ENCODE results near the gene P4HB.

The P4HB gene

DNA sequence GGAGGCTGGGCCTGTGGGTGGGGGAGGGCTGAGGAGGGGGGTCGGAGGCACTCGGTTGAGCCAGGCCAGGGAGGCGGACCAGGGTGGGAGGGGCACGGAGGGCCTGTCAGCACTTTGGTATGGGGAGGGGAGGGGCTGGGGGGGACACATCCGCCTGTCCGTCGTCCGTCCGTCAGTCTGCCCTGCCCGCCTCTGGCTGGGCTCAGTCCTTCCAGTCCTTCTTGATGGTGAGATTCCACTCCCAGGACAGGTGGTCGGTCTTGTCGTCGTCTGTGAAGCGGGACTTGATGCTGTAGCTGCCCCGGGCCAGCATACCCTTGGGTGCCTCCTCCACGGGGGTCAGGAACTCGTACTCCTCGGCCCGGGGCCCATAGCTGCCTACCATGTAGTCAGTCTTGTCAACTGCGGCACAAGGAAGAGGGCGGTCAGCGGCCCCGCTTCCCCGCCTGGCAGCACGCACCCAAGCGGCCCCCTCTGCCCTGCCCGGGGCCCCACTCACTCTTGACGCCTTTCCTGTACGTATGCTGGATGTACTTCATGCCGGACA lies 8.4 kb upstream of the P4HB start:
- TF ChIP-seq SNAI2 (CRISPR knock-in tag; IDR thresholded peaks at IDR 0.05) (0 out of 2 replicates have a peak, but pooled peaks have one; percentile 50), BACH2 (CRISPR knock-in tag; IDR thresholded peaks at IDR 0.05; ENCODE audit: borderline replicate concordance) (no peak), ZNF565 (CRISPR knock-in tag; conservative IDR thresholded peaks at IDR 0.05; ENCODE audit: low read depth) (no peak), CSRNP3 (CRISPR knock-in tag; IDR thresholded peaks at IDR 0.05) (no peak), TOX (CRISPR knock-in tag; IDR thresholded peaks at IDR 0.05; ENCODE audit: borderline replicate concordance) (no peak), RARB (CRISPR knock-in tag; IDR thresholded peaks at IDR 0.05) (no peak), PPARA (CRISPR knock-in tag; IDR thresholded peaks at IDR 0.05; ENCODE audit: borderline replicate concordance) (no peak)
- ATAC-seq: peak; percentile 34

- TF ChIP-seq SNAI2 (CRISPR knock-in tag; IDR thresholded peaks at IDR 0.05) (0 out of 2 replicates have a peak, but pooled peaks have one; percentile 50), ESRRG (CRISPR knock-in tag; IDR thresholded peaks at IDR 0.05) (0 out of 2 replicates have a peak, but pooled peaks have one; percentile 20), ARNTL (CRISPR knock-in tag; IDR thresholded peaks at IDR 0.05; ENCODE audit: borderline replicate concordance, low read depth) (no peak), CREB5 (CRISPR knock-in tag; IDR thresholded peaks at IDR 0.05; ENCODE audit: low read depth) (no peak), GLIS3 (CRISPR knock-in tag; IDR thresholded peaks at IDR 0.05) (peak; percentile 91)
- peak; percentile 0 for ATAC-seq
Measured at GRCh38 chr17:81867991-81868673, 7.8 kb upstream of the P4HB start.

GRCh38 chr17:81867170-81867990 lies 7.0 kb upstream of the P4HB start:
- ATAC-seq: peak; percentile 22
- TF ChIP-seq RARB (CRISPR knock-in tag; IDR thresholded peaks at IDR 0.05) (no peak; the same call in none of the 2 replicates), BACH2 (CRISPR knock-in tag; IDR thresholded peaks at IDR 0.05; ENCODE audit: borderline replicate concordance) (no peak), SNAI2 (CRISPR knock-in tag; IDR thresholded peaks at IDR 0.05) (peak; percentile 18; the same call in 1 of the 2 replicates), OSR1 (CRISPR knock-in tag; IDR thresholded peaks at IDR 0.05) (no peak), ZFP3 (CRISPR knock-in tag; IDR thresholded peaks at IDR 0.05) (no peak; the same call in 1 of the 2 replicates), ZC3H10 (CRISPR knock-in tag; IDR thresholded peaks at IDR 0.05) (peak; percentile 66), GLIS3 (CRISPR knock-in tag; IDR thresholded peaks at IDR 0.05) (peak; percentile 30), ZNF8 (CRISPR knock-in tag; IDR thresholded peaks at IDR 0.05) (no peak; the same call in 1 of the 2 replicates), TCF4 (CRISPR knock-in tag; IDR thresholded peaks at IDR 0.05; ENCODE audit: borderline replicate concordance) (no peak), ZFP30 (CRISPR knock-in tag; IDR thresholded peaks at IDR 0.05) (no peak), ESRRG (CRISPR knock-in tag; IDR thresholded peaks at IDR 0.05) (peak; percentile 91), CREB5 (CRISPR knock-in tag; IDR thresholded peaks at IDR 0.05; ENCODE audit: low read depth) (no peak; the same call in 1 of the 2 replicates), PPARA (CRISPR knock-in tag; IDR thresholded peaks at IDR 0.05; ENCODE audit: borderline replicate concordance) (0 out of 2 replicates have a peak, but pooled peaks have one; percentile 24), ARNTL (CRISPR knock-in tag; IDR thresholded peaks at IDR 0.05; ENCODE audit: borderline replicate concordance, low read depth) (peak; percentile 56; the same call in 1 of the 2 replicates), ZNF565 (CRISPR knock-in tag; conservative IDR thresholded peaks at IDR 0.05; ENCODE audit: low read depth) (peak; percentile 75; the same call in 1 of the 2 replicates), PATZ1 (CRISPR knock-in tag; IDR thresholded peaks at IDR 0.05; ENCODE audit: borderline replicate concordance) (no peak), CSDC2 (CRISPR knock-in tag; IDR thresholded peaks at IDR 0.05) (no peak; the same call in 1 of the 2 replicates), ZNF70 (CRISPR knock-in tag; IDR thresholded peaks at IDR 0.05) (no peak), POU6F1 (CRISPR knock-in tag; IDR thresholded peaks at IDR 0.05; ENCODE audit: borderline replicate concordance, low read depth) (peak; percentile 65), TSHZ2 (CRISPR knock-in tag; IDR thresholded peaks at IDR 0.05) (no peak), ISL1 (CRISPR knock-in tag; IDR thresholded peaks at IDR 0.05) (no peak)

Measured in SK-N-SH treated with all-trans-retinoic acid at 6 μM for 48 hours (cell line).